ENCODE results near the gene GPS2.

GPS2 gene

DNA sequence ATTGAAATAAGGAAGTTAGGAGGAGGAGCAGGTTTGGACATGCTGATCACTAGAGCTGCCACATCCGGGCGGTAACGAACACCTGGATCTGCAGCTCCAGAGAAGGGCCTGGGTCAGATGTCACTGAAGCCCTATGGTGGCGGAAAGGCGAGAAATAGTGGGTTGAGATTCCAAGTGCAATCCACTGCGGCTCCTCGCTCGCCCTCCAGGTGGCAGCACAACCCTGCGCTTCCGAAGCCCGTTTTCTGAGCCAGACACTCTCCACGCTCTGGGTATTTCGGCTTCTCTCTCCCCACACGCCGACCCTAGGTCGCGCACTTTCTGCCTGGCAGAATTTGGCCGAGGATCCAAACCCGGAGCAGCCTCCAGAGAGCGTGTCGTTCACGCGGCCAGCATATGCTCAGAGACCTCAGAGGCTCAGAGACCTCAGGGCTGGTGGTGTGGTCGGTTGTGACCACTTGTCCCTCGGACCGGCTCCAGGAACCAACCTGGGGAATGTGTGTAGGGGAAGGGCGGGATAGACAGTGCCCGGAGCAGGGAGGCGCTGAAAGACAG, 34.6 kb downstream of the GPS2 start:
- H3K9me2 ChIP-seq (replicated peaks; ENCODE audit: insufficient read depth, low read length) = no peaks in the 10 kb centered on the region
- DNase-seq = peak; percentile 86
- H4K20me1 ChIP-seq (ENCODE audit: insufficient read depth, low read length) = no peaks in the 10 kb centered on the region
- H3K9me3 ChIP-seq (replicated peaks; ENCODE audit: insufficient read depth, low read length) = no peaks in the 10 kb centered on the region
- H3K4me1 ChIP-seq (ENCODE audit: low read length) = peaks cover 4% of the 10 kb centered on the region
- peak overlapping the region; percentile 85 for H2AFZ ChIP-seq (ENCODE audit: low read length)
- H3F3A ChIP-seq (ENCODE audit: insufficient read depth, low read length) = peaks cover 8% of the 10 kb centered on the region
- no peaks in the 10 kb centered on the region for H3K36me3 ChIP-seq (replicated peaks; ENCODE audit: insufficient read depth, low read length)
- H3K27ac ChIP-seq (ENCODE audit: low read length) = no peak overlapping the region
- no peaks in the 10 kb centered on the region for H3K79me2 ChIP-seq (ENCODE audit: low read length)
- H3K9ac ChIP-seq (ENCODE audit: low read length) = peak overlapping the region; percentile 13; the same call in 1 of the 2 replicates
- peak overlapping the region; percentile 97 for H3K4me2 ChIP-seq (ENCODE audit: low read depth, low read length)
- peak overlapping the region; percentile 65 for H3K4me3 ChIP-seq (ENCODE audit: low read length)
- peaks cover 76% of the 10 kb centered on the region for H3K27me3 ChIP-seq (replicated peaks; ENCODE audit: insufficient read depth, low read length)
- TF ChIP-seq, protein P1, sequence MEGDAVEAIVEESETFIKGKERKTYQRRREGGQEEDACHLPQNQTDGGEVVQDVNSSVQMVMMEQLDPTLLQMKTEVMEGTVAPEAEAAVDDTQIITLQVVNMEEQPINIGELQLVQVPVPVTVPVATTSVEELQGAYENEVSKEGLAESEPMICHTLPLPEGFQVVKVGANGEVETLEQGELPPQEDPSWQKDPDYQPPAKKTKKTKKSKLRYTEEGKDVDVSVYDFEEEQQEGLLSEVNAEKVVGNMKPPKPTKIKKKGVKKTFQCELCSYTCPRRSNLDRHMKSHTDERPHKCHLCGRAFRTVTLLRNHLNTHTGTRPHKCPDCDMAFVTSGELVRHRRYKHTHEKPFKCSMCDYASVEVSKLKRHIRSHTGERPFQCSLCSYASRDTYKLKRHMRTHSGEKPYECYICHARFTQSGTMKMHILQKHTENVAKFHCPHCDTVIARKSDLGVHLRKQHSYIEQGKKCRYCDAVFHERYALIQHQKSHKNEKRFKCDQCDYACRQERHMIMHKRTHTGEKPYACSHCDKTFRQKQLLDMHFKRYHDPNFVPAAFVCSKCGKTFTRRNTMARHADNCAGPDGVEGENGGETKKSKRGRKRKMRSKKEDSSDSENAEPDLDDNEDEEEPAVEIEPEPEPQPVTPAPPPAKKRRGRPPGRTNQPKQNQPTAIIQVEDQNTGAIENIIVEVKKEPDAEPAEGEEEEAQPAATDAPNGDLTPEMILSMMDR (IDR thresholded peaks at IDR 0.05; ENCODE audit: low read length) = peak; percentile 89
- no peak for TF ChIP-seq EZH2 (optimal IDR thresholded peaks at IDR 0.05; ENCODE audit: low read depth, low read length)
- TF ChIP-seq EZH2phosphoT487 (IDR thresholded peaks at IDR 0.05; ENCODE audit: low read length) = no peak

DNA sequence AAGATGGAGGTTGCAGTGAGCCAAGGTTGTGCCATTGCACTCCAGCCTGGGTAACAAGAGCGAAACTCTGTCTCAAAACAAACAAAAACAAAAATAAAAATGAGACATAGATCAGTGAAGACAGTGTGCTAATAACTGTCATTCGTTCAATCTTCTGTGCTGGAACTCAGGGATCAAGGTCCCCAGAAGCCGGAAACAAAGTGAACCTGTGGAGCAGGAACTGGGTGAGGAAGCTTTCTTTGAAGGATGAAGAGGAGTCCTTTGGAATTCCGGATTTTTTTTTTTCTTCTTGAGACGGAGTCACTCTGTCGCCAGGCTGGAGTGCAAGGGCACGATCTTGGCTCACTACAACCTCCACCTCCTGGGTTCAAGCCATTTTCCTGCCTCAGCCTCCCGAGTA, 35.7 kb downstream of the GPS2 start:
- H3K27ac ChIP-seq (ENCODE audit: low read length) = no peak overlapping the region
- no peak overlapping the region for H3K4me2 ChIP-seq (ENCODE audit: low read depth, low read length)
- no peak overlapping the region for H2AFZ ChIP-seq (ENCODE audit: low read length)
- H3K4me3 ChIP-seq (ENCODE audit: low read length) = no peak overlapping the region
- no peaks in the 10 kb centered on the region for H3K9me3 ChIP-seq (replicated peaks; ENCODE audit: insufficient read depth, low read length)
- no peaks in the 10 kb centered on the region for H3K9me2 ChIP-seq (replicated peaks; ENCODE audit: insufficient read depth, low read length)
- DNase-seq = no peak
- H3K27me3 ChIP-seq (replicated peaks; ENCODE audit: insufficient read depth, low read length) = peaks cover 74% of the 10 kb centered on the region
- H3K79me2 ChIP-seq (ENCODE audit: low read length) = no peaks in the 10 kb centered on the region
- peaks cover 4% of the 10 kb centered on the region for H3K4me1 ChIP-seq (ENCODE audit: low read length)
- no peak overlapping the region for H3K9ac ChIP-seq (ENCODE audit: low read length)
- H3F3A ChIP-seq (ENCODE audit: insufficient read depth, low read length) = peaks cover 8% of the 10 kb centered on the region
- no peaks in the 10 kb centered on the region for H3K36me3 ChIP-seq (replicated peaks; ENCODE audit: insufficient read depth, low read length)
- no peaks in the 10 kb centered on the region for H4K20me1 ChIP-seq (ENCODE audit: insufficient read depth, low read length)
- TF ChIP-seq EZH2phosphoT487 (IDR thresholded peaks at IDR 0.05; ENCODE audit: low read length) (no peak), EZH2 (optimal IDR thresholded peaks at IDR 0.05; ENCODE audit: low read depth, low read length) (no peak)
- TF ChIP-seq, protein P1 (IDR thresholded peaks at IDR 0.05; ENCODE audit: low read length) = no peak

DNA sequence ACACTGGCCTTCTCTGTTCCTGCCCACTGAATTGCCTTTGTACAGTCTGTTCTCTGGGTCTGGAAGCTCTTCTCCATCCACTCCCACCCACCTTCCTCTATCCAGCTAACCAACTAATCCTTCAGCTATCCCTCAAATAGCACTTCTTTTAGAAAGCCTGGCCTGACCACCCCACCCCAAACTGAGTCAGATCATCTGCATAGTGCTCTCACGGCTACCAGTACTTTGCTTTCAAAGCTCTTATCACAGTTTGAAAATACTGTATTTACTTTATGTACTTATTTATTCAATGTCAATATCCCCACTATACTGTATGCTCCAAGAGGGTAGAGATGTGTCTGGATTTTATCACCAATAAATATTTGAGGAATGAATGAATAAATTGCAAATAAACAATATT, 48.4 kb downstream of the GPS2 start:
- Histone ChIP-seq H3F3A (ENCODE audit: insufficient read depth, low read length) (no peaks in the 10 kb centered on the region), H3K36me3 (replicated peaks; ENCODE audit: insufficient read depth, low read length) (no peaks in the 10 kb centered on the region), H3K9me3 (replicated peaks; ENCODE audit: insufficient read depth, low read length) (no peaks in the 10 kb centered on the region), H3K27me3 (replicated peaks; ENCODE audit: insufficient read depth, low read length) (peaks cover 87% of the 10 kb centered on the region), H3K9me2 (replicated peaks; ENCODE audit: insufficient read depth, low read length) (no peaks in the 10 kb centered on the region), H2AFZ (ENCODE audit: low read length) (no peak overlapping the region), H4K20me1 (ENCODE audit: insufficient read depth, low read length) (no peaks in the 10 kb centered on the region), H3K27ac (ENCODE audit: low read length) (no peak overlapping the region), H3K4me3 (ENCODE audit: low read length) (no peak overlapping the region), H3K4me2 (ENCODE audit: low read depth, low read length) (no peak overlapping the region), H3K9ac (ENCODE audit: low read length) (no peak overlapping the region), H3K4me1 (ENCODE audit: low read length) (peaks cover 4% of the 10 kb centered on the region; the same call in 1 of the 2 replicates), H3K79me2 (ENCODE audit: low read length) (no peaks in the 10 kb centered on the region)
- no peak for DNase-seq
- TF ChIP-seq EZH2 (optimal IDR thresholded peaks at IDR 0.05; ENCODE audit: low read depth, low read length) (no peak), EZH2phosphoT487 (IDR thresholded peaks at IDR 0.05; ENCODE audit: low read length) (no peak)
- TF ChIP-seq, protein P1 (IDR thresholded peaks at IDR 0.05; ENCODE audit: low read length) = no peak
